Activated CD4-positive, alpha-beta T cell treated with anti-CD3 and anti-CD28 coated beads, Interleukin-2, amount 50 U/mL, for 24 hours (primary cell): ENCODE measurements around the gene ASCL2.

Experiments used
- DNase-seq, 2 donors: peaks; one replicate each; pipeline ENCODE4 v3.0.0-alpha.2; 2020; ENCODE audit warnings: low read depth in 1 of 2, low spot score in 1 of 2

Gene ASCL2

DNA sequence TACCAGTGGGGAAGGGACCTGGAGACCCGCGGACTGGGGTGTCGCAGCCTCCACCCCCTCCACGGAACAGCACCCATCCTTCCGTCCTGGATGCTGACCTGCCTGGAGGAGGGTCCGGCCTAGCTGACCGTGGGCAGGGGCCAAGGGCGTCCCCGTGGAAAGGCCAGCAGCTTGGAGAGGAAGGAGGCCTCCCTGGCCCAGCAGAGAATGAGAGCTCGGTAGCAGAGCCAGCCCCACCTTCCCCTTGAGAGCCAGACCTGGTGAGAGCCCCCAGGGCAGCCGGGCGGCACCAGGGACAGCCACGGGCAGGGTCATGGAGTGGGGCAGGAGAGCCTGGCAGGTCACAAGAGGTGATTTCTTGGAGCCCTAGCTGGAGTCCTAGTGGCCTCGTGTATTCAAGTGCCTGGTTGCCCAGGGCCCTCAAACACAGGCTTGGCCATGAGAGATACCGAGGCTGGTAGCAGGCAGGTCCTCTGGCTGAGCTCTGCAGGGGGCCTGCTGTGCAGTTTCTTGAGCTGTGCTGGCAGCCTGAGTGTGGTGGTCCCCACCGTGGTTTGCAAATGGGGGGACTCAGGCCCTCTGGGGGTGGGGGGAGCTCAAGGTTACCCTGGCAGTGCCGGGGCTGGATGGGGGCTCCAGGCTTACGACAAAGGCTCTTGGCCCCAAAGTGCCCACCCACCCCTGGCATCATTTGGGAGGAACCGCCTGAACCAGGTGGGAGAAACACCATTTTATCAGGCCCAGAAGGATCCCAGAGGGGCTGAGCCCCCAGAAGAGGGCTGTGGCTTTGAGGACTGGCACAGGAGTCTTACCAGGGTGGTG, 39.1 kb upstream of the ASCL2 start:
- DNase-seq = no peak

- no peak for DNase-seq
These were observed 38.3 kb upstream of the ASCL2 start for GRCh38 chr11:2308713-2309112.

- DNase-seq = no peak
These were observed 37.3 kb upstream of the ASCL2 start for GRCh38 chr11:2307501-2308331.

DNA sequence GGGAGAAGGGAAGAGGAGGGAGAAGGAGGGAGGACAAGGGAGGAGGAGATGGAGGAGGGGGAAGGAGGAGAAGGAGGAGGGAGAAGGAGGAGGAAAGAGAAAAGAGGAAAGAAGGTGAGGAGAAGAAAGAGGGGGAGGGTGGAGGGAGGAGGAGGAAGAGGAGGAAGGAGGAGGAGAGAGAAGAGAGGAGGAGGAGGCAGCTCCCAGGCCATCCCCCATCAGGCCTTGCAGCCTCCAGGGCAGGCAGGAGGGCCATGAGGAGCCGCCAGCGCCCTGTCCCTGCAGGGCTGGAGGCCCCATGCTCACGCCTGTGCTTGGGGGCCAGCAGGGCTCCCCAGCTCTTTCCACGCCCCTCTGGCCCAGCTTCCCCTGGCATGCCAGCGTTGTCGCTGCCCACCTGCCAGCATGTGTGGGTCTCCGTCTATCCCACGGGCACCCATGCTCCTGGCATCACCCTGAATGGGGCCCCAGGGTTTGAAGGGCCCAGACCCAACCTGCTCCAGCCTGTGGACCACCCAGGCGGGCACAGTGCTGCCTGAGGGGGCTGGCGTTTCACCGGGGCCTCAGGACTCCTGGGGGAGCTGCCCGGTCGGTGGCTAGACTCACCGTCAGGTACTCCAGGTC, 36.6 kb upstream of the ASCL2 start:
- DNase-seq = no peak

GRCh38 chr11:2306452-2306823, 36.0 kb upstream of the ASCL2 start:
- no peak for DNase-seq

- no peak for DNase-seq
These were observed 35.5 kb upstream of the ASCL2 start for GRCh38 chr11:2305788-2306451.

- peak; percentile 74 to 76 for DNase-seq
These were observed 34.9 kb upstream of the ASCL2 start for GRCh38 chr11:2305140-2305778.

DNA sequence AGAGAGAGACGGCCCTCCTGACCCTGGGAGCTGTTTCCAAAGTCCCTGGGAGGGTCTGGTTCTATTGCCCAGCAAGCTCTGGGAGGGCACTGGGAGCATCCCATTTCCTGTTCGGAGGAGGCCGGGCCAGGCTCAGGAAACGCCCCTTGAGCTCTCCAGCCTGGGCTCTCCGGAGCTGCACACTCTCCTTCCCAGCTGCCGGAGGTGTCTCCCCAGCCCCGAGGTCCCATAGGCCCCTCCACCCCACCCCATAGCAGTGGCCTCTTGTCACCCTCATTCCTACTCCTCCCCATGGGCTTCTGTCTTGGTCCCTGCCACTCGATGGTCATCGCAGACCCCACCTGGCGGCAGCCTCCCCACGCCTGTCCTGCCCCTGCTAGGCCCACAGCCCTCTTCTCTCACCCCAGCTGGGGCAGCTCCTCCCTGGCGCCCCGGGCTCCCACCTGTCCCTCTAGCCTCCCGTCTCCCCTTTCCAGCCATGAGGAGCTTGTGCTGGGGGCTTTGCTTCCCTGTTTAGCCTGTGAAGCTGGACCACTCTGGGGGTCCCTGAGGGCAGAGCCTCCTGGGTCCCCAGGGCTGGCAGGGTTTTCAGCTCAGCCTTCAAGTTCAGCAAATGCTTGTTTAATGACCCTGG, 34.2 kb upstream of the ASCL2 start:
- no peak for DNase-seq

- DNase-seq = no peak
These were observed 33.5 kb upstream of the ASCL2 start for GRCh38 chr11:2303627-2304505.

GRCh38 chr11:2302896-2303626, 32.7 kb upstream of the ASCL2 start:
- DNase-seq = no peak

GRCh38 chr11:2302306-2302895, 32.0 kb upstream of the ASCL2 start:
- no peak for DNase-seq

- no peak for DNase-seq
These were observed 31.4 kb upstream of the ASCL2 start, which contains the start of the genes C11orf21 and TSPAN32 for GRCh38 chr11:2301631-2302305. Gene C11orf21, minus strand, starts transcription at chr11:2301918. Its CDS starts 110 bp downstream, at chr11:2301808. Gene TSPAN32, plus strand, starts transcription at chr11:2302013. Its CDS starts 137 bp downstream, at chr11:2302150.

- DNase-seq = no peak
These were observed 30.7 kb upstream of the ASCL2 start for GRCh38 chr11:2300936-2301630.

DNA sequence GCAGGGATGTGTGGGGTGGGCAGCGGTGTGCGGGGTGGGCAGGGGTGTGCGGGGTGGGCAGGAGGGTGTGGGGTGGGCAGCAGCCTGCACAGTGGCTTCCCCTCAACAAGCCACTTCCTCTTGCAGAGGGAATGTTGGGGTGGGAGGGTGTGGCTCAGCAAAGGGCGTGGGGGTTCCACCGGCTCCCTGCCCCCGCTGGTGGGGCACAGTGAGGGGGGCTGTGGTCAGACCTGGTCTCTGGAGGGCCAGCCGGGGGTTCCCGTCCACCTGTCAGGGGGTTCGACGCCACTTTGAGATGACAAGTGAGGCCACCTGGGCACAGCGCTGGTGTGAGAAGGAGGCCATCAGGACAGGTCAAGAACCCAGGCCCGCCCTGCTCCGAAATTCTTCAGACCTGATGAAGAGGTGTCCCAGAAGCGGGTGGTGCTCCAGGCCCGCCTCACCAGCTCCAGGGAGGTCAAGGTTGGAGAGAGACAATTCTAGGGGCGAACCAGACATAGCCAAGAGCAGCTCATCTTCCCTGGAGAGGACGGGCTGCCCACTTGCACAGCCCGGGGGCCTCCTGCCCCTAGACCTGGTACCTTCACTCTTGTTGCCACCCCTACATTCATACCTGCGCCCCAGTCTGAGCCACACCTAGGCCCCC, 30.0 kb upstream of the ASCL2 start:
- no peak for DNase-seq

- no peak for DNase-seq
These were observed 29.4 kb upstream of the ASCL2 start for GRCh38 chr11:2299773-2300172.
